Measurements from ENCODE around the gene GRIK4. TPM values are rescaled to one million over a fixed set of nuclear protein-coding genes. Genes with fewer than 3 reads are reported as not detected.

The GRIK4 gene
- total RNA-seq, 1 donor from 2014 or later: not detected

DNA sequence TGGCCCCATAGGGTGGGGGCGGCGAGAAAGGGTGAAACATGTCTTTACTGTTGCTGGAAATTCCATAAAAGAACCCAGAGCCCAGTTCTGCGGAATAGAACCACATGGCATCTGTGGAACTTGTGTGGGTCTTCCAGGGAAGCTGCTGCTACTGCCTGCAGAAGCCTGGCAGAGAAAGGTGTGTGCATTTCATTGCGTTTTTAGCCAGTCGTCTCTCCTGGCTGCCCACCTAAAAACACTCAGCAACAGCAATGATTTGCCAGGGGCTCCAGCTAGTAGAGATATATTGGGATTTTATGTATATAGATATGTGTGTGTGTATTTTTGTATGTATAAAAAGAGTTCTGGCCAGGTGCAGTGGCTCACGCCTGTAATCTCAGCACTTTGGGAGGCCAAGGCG, 385.1 kb downstream of the GRIK4 start:
- Mint-ChIP-seq H3K4me1 (ENCODE audit: low read depth) (peaks cover 2% of the 10 kb centered on the region), H3K4me3 (ENCODE audit: low read depth) (no peak overlapping the region), H3K9me3 (ENCODE audit: low read depth) (no peaks in the 10 kb centered on the region), H3K27me3 (peaks cover 29% of the 10 kb centered on the region), H3K27ac (no peak overlapping the region), H3K36me3 (ENCODE audit: insufficient read depth) (no peaks in the 10 kb centered on the region)
- no peak for DNase-seq (ENCODE audit: low spot score, unreplicated experiment)
- TF ChIP-seq, protein P1, sequence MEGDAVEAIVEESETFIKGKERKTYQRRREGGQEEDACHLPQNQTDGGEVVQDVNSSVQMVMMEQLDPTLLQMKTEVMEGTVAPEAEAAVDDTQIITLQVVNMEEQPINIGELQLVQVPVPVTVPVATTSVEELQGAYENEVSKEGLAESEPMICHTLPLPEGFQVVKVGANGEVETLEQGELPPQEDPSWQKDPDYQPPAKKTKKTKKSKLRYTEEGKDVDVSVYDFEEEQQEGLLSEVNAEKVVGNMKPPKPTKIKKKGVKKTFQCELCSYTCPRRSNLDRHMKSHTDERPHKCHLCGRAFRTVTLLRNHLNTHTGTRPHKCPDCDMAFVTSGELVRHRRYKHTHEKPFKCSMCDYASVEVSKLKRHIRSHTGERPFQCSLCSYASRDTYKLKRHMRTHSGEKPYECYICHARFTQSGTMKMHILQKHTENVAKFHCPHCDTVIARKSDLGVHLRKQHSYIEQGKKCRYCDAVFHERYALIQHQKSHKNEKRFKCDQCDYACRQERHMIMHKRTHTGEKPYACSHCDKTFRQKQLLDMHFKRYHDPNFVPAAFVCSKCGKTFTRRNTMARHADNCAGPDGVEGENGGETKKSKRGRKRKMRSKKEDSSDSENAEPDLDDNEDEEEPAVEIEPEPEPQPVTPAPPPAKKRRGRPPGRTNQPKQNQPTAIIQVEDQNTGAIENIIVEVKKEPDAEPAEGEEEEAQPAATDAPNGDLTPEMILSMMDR (IDR thresholded peaks at IDR 0.05; ENCODE audit: unreplicated experiment): no peak

DNA sequence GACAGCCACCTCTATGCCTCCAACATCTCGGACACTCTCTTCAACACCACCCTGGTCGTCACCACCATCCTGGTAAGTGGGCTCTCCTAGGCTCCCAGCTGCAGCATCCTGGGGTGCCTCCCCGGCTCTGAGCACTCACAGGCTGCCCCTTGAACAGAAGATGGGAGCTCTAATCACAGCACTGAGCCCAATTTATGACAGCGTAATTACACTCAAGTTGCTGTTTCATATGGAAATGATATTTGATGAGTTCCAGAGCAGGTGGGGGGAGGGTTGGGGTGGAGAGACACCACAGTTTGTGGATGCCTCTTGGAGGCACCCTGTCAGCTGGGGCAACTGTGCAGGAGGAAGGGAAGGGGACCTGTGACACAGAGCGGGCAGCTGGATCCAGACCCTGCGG, 387.0 kb downstream of the GRIK4 start:
- Mint-ChIP-seq H3K27me3 (peaks cover 26% of the 10 kb centered on the region), H3K9me3 (ENCODE audit: low read depth) (no peaks in the 10 kb centered on the region), H3K36me3 (ENCODE audit: insufficient read depth) (no peaks in the 10 kb centered on the region), H3K27ac (peak overlapping the region; percentile 8), H3K4me1 (ENCODE audit: low read depth) (peaks cover 2% of the 10 kb centered on the region), H3K4me3 (ENCODE audit: low read depth) (no peak overlapping the region)
- TF ChIP-seq, protein P1 (IDR thresholded peaks at IDR 0.05; ENCODE audit: unreplicated experiment): no peak
- DNase-seq (ENCODE audit: low spot score, unreplicated experiment): no peak

DNA sequence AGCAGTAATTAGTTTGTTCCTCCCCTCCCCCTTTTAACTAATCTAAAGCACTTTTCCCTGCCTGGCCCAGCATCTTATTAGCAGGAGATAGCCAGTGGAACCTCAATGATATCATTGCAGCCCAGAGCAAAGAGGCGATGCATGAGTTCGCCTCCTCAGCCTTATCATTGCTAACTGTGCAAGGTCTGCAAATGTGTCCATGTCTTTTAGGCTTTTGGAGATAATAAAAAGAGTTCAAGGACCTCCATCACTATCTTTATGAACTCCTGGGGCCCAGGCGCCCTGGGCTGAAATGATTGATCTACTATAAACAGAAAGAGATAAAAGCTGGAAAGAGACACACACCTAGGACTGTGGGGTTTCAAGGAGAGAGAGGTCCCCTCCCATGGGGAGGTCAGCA, 388.2 kb downstream of the GRIK4 start:
- peaks cover 23% of the 10 kb centered on the region for H3K27me3 Mint-ChIP-seq
- H3K27ac Mint-ChIP-seq: no peak overlapping the region
- no peaks in the 10 kb centered on the region for H3K36me3 Mint-ChIP-seq (ENCODE audit: insufficient read depth)
- no peaks in the 10 kb centered on the region for H3K9me3 Mint-ChIP-seq (ENCODE audit: low read depth)
- TF ChIP-seq, protein P1 (IDR thresholded peaks at IDR 0.05; ENCODE audit: unreplicated experiment): no peak
- no peak overlapping the region for H3K4me3 Mint-ChIP-seq (ENCODE audit: low read depth)
- DNase-seq (ENCODE audit: low spot score, unreplicated experiment): no peak
- H3K4me1 Mint-ChIP-seq (ENCODE audit: low read depth): peaks cover 2% of the 10 kb centered on the region

DNA sequence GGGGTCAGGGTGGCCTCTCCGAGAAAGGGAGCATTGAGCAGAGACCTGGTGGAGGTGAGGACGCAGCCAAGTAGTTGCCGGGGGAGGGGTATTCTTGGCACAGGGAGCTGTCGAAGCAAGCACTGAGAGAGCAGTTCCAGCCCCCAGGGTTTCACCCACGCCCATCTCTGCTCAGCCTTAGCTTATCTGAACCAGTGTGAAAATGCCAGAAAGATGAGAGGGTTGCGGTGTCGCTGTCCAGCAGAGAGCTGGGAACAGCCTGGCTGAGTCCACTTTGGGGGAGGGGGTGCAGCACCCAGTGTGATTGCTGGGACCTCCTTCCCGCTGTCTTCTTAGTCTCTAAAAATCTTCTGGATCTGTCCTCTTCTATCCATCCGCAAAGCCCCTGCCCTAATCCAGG, 389.1 kb downstream of the GRIK4 start:
- no peaks in the 10 kb centered on the region for H3K36me3 Mint-ChIP-seq (ENCODE audit: insufficient read depth)
- DNase-seq (ENCODE audit: low spot score, unreplicated experiment): no peak
- H3K4me3 Mint-ChIP-seq (ENCODE audit: low read depth): no peak overlapping the region
- TF ChIP-seq, protein P1 (IDR thresholded peaks at IDR 0.05; ENCODE audit: unreplicated experiment): no peak
- H3K4me1 Mint-ChIP-seq (ENCODE audit: low read depth): peaks cover 2% of the 10 kb centered on the region
- peaks cover 25% of the 10 kb centered on the region for H3K27me3 Mint-ChIP-seq
- H3K27ac Mint-ChIP-seq: no peak overlapping the region
- H3K9me3 Mint-ChIP-seq (ENCODE audit: low read depth): no peaks in the 10 kb centered on the region

DNA sequence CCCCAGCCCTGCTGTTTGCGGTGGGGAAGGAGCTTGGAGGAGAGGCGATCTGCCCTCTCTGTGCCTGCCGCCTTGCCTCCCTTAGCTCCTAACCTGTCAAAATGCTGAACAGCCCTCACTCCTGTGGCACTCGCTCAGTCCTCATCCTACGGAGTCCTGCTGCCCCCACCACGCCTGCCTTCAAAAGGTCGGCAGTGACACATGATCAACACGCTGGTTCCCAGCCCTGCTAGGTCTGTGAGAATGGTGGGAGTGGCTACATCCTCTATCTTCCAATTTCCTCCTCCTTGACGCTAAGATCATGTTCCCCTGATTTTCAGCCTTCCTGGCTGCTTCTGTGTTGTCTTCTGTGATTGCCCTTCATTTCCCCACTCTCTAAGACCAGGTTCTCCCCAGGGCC, 392.1 kb downstream of the GRIK4 start:
- Mint-ChIP-seq H3K9me3 (ENCODE audit: low read depth) (no peaks in the 10 kb centered on the region), H3K4me1 (ENCODE audit: low read depth) (peaks cover 6% of the 10 kb centered on the region), H3K4me3 (ENCODE audit: low read depth) (no peak overlapping the region), H3K27me3 (peaks cover 28% of the 10 kb centered on the region), H3K27ac (no peak overlapping the region), H3K36me3 (ENCODE audit: insufficient read depth) (no peaks in the 10 kb centered on the region)
- TF ChIP-seq, protein P1 (IDR thresholded peaks at IDR 0.05; ENCODE audit: unreplicated experiment): no peak
- DNase-seq (ENCODE audit: low spot score, unreplicated experiment): no peak
